ENCODE data around the gene MGST2. TPM values are rescaled to one million over a fixed set of nuclear protein-coding genes. Genes with fewer than 3 reads are reported as not detected.

MGST2 gene
- total RNA-seq, 1 experiment from 2014 or later, result 14.9 TPM

DNA sequence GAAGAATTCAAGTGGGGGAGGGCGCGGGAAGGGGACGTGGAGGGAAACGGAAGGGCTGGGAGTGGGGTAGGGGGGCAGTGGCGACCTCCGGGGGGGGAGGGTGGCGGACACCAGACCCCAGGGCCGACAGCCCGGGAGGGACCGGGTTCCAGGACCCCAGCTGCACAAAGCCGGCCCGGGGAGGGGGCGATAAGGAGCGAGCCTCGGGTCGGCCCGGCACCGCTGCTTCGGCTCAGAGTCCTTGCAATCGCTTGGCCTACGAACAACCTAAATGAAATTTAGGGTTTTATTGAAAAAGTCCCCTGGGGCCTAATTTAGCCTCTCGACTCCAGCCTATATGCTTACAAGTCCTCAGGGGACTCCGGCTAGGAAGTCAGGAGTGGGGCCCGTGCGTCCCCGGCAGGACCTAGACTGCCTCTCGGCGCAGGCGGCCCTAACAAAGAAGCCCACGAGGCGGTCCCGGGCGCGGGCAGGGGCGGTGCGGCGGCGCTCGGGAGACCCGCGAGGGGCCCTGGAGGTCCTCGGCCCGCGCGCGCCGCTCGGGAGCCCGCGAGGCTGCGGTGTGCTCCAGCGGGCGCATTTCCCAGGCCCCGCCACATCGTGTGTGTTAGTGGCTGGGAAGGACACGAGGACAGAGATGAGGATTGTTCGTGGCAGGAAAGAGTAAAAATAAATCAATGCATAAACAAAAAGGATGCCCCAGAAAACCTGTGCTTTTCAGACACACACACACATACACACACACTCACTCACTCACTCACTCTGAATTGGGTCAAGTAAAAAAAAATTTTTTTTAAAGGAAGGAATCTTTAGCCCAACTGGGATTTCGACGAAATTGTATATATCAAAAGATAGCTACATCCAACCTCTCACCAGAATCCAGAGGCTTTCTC, 70.0 kb downstream of the MGST2 start (continued):
- no peak for TF ChIP-seq SOX15 (CRISPR knock-in tag; IDR thresholded peaks at IDR 0.05)
- no peak for TF ChIP-seq ZNF138 (CRISPR knock-in tag; conservative IDR thresholded peaks at IDR 0.05)
- no peak for TF ChIP-seq MXD4 (CRISPR knock-in tag; IDR thresholded peaks at IDR 0.05; ENCODE audit: borderline replicate concordance)

DNA sequence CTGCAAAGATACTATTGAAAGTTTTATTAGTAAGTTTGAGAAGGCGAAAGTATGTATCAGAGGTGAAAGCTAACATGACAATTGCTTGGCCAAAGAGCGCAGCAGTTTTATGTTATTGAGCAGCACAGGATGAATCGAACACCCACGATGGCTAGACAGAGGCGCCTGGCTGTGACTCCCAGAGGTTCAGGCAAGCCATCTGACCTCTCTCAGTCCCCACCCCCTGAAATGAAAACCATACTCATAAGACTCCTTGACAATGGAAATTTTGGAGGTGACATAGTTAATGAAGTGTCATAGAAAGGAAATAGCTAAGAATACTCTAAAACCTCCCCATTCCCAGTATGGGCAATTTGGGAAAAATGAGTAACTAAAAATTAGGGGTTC, 70.6 kb downstream of the MGST2 start:
- Mint-ChIP-seq H3K27me3 (ENCODE audit: low read depth) (peaks cover 39% of the 10 kb centered on the region), H3K4me3 (peak overlapping the region; percentile 72)

More for the DNA sequence above, 70.6 kb downstream of the MGST2 start:
- no peak for ATAC-seq
- TF ChIP-seq CBFB (CRISPR knock-in tag; IDR thresholded peaks at IDR 0.05; ENCODE audit: low read depth), result no peak
- TF ChIP-seq NFATC4 (CRISPR knock-in tag; IDR thresholded peaks at IDR 0.05), result no peak
- TF ChIP-seq FOXP1 (CRISPR knock-in tag; IDR thresholded peaks at IDR 0.05; ENCODE audit: borderline replicate concordance), result no peak
- no peak for TF ChIP-seq CREM (CRISPR knock-in tag; IDR thresholded peaks at IDR 0.05)
- no peak for TF ChIP-seq TEAD1 (CRISPR knock-in tag; IDR thresholded peaks at IDR 0.05)
- TF ChIP-seq, protein P1, sequence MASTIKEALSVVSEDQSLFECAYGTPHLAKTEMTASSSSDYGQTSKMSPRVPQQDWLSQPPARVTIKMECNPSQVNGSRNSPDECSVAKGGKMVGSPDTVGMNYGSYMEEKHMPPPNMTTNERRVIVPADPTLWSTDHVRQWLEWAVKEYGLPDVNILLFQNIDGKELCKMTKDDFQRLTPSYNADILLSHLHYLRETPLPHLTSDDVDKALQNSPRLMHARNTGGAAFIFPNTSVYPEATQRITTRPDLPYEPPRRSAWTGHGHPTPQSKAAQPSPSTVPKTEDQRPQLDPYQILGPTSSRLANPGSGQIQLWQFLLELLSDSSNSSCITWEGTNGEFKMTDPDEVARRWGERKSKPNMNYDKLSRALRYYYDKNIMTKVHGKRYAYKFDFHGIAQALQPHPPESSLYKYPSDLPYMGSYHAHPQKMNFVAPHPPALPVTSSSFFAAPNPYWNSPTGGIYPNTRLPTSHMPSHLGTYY (CRISPR knock-in tag; IDR thresholded peaks at IDR 0.05), result no peak
- no peak for TF ChIP-seq NR3C1 (CRISPR knock-in tag; conservative IDR thresholded peaks at IDR 0.05; ENCODE audit: low read depth)
- TF ChIP-seq, protein P2, sequence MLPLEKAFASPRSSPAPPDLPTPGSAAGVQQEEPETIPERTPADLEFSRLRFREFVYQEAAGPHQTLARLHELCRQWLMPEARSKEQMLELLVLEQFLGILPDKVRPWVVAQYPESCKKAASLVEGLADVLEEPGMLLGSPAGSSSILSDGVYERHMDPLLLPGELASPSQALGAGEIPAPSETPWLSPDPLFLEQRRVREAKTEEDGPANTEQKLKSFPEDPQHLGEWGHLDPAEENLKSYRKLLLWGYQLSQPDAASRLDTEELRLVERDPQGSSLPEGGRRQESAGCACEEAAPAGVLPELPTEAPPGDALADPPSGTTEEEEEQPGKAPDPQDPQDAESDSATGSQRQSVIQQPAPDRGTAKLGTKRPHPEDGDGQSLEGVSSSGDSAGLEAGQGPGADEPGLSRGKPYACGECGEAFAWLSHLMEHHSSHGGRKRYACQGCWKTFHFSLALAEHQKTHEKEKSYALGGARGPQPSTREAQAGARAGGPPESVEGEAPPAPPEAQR (CRISPR knock-in tag; IDR thresholded peaks at IDR 0.05), result no peak
- no peak for TF ChIP-seq GTF2I (CRISPR knock-in tag; conservative IDR thresholded peaks at IDR 0.05)
- TF ChIP-seq, protein P3, sequence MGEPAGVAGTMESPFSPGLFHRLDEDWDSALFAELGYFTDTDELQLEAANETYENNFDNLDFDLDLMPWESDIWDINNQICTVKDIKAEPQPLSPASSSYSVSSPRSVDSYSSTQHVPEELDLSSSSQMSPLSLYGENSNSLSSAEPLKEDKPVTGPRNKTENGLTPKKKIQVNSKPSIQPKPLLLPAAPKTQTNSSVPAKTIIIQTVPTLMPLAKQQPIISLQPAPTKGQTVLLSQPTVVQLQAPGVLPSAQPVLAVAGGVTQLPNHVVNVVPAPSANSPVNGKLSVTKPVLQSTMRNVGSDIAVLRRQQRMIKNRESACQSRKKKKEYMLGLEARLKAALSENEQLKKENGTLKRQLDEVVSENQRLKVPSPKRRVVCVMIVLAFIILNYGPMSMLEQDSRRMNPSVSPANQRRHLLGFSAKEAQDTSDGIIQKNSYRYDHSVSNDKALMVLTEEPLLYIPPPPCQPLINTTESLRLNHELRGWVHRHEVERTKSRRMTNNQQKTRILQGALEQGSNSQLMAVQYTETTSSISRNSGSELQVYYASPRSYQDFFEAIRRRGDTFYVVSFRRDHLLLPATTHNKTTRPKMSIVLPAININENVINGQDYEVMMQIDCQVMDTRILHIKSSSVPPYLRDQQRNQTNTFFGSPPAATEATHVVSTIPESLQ (CRISPR knock-in tag; IDR thresholded peaks at IDR 0.05), result no peak
- no peak for TF ChIP-seq STAT6 (CRISPR knock-in tag; conservative IDR thresholded peaks at IDR 0.05; ENCODE audit: low read depth)
- TF ChIP-seq TEAD4 (CRISPR knock-in tag; IDR thresholded peaks at IDR 0.05), result no peak
- TF ChIP-seq TCF7 (CRISPR knock-in tag; IDR thresholded peaks at IDR 0.05; ENCODE audit: low read depth), result no peak
- TF ChIP-seq, protein P4, sequence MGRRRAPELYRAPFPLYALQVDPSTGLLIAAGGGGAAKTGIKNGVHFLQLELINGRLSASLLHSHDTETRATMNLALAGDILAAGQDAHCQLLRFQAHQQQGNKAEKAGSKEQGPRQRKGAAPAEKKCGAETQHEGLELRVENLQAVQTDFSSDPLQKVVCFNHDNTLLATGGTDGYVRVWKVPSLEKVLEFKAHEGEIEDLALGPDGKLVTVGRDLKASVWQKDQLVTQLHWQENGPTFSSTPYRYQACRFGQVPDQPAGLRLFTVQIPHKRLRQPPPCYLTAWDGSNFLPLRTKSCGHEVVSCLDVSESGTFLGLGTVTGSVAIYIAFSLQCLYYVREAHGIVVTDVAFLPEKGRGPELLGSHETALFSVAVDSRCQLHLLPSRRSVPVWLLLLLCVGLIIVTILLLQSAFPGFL (CRISPR knock-in tag; IDR thresholded peaks at IDR 0.05; ENCODE audit: borderline replicate concordance), result no peak
- TF ChIP-seq FOXJ3 (CRISPR knock-in tag; IDR thresholded peaks at IDR 0.05; ENCODE audit: borderline replicate concordance), result no peak
- no peak for TF ChIP-seq NR1H2 (CRISPR knock-in tag; IDR thresholded peaks at IDR 0.05)
- no peak for TF ChIP-seq E2F4 (CRISPR knock-in tag; IDR thresholded peaks at IDR 0.05; ENCODE audit: borderline replicate concordance, low read depth)
- no peaks in the 10 kb centered on the region for H3K36me3 Mint-ChIP-seq
- no peak for DNase-seq (ENCODE audit: low spot score)
- POLR2A ChIA-PET, result interaction anchor here (1.0 kb wide), 1 partner anchor 38 kb away, joined by 4 read pairs; no protein-coding TSS in a partner anchor
- H3K4me1 Mint-ChIP-seq, result peaks cover 35% of the 10 kb centered on the region
- CTCF ChIA-PET, result interaction anchor here (0.7 to 1.2 kb wide), 8 partner anchors 14 to 590 kb away, joined by 3 to 6 read pairs (median 4); no protein-coding TSS in a partner anchor
- no peaks in the 10 kb centered on the region for H3K9me3 Mint-ChIP-seq
- H3K27ac Mint-ChIP-seq, result no peak overlapping the region
